GM18502 (cell line): ENCODE data around the gene PDZD4.

Source experiments
- ATAC-seq: cut with Tn5 transposase; IDR thresholded peaks from one replicate; pipeline ENCODE4 v1.9.1; 2021; ENCODE audit warnings: mild to moderate bottlenecking; ENCODE audit not compliant: unreplicated experiment, poor library complexity

PDZD4 gene

DNA sequence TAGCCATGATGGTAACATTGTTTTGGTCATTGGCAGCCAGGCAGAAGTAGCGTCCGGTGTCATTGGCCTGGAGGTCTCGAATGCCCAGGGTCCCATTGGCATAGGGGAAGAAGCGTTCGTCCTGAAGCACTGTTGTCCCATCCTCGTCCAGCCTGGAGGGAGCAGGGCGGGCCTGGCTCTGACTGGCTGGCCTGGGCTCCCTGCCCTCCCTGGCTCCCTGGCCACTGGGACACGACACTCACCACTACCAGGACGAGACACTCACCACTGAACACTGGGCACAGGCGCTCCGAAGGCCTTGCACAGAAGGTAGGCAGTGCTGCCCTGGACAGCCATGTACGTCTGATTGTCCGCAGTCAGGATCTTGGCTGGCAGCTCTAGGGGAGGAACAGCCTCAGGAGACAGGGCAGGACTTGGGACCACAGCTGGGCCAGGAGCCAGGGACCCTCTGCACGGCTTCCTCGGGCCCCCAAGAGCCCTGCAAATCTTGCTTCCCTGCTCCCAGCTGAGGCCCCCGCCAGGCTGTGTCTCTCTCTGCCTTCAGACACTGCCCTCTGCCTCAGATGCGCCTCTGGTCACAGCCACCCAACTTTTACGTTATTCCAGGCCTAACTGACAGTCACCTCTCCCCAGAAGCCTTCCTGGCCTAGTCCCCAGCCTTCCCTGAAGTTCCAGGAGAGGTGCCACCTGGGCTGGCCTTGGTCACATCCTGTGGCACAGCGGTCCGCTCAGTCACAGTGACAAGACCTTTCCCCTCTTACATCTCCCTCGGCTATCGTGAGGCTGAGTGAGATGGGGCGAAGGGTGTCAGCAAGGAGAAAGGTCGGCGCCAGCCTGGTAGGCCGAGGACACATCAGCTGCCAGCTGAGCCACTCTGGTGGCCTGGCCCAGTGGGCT, 38.5 kb upstream of the PDZD4 start:
- no peak for ATAC-seq

DNA sequence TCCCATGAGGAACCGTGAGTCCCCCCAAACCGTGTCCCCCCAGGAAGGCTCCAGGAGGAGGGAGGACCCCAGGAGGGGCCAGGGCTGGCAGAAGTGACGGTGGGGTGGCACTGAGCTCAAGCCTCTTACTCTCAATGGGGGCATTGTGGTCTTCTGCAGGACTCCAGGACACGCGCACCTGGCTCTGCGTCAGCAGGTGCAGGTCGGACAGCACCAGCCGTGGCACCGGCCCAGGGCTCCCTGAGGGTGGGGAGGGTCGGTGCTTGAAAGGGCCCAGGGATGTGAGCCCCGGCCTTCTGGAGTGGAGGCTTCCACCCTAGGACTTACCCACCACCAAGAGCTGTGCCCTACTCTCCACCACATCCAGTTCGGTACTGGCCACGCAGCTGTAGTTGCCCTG, 37.3 kb upstream of the PDZD4 start:
- no peak for ATAC-seq

DNA sequence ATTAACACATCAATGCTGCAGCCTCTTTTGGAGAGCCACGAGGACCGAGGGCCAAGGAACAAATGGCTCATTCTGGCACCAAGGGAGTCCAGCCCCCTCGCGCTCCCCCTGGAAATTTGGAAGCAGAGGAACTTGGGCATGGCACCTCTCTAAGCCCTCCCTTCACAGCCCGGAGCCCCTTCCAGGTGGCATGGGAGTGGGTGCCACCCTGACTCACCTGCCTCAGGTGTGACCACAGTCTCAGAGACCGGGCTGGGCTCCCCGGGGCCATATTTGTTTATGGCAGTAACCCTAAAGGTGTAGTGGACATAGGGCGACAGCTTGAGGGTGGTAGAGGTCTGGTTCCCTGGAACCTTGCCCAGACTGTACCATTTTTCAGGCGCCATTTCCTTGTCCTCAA, 36.8 kb upstream of the PDZD4 start:
- no peak for ATAC-seq

DNA sequence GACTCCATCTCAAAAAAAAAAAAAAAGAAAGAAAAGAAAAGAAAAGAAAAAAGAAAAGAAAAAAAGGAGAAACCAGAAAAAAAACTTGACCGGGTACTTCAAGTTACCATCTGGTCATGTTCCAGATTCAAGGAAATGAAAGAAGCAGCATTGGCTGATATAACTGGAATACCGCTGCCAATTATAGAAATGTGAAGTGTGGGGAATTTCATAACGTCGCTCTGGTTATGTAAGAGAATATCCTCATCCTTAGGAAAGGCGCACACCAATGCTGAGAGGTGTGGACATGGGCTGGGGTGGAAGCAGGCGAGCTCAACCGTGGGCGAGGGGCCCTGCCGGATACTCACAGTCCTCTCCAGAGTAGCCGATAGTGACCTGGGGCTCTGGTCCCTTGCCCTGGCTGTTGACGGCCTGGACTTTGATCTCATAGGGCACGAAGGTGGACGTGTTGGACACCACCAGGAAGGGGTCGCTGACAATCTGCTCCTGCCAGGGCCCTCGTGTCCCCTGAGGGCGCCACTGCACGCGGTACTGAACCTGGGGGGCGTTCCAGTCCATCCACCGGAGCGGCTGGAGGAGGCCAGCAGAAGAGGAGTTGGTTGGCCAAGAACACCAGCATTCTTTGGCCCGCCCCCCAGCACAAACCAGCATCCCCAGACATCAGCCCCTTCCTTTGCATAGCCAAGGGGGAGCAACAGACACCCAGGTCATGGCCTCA, 36.1 kb upstream of the PDZD4 start:
- no peak for ATAC-seq

DNA sequence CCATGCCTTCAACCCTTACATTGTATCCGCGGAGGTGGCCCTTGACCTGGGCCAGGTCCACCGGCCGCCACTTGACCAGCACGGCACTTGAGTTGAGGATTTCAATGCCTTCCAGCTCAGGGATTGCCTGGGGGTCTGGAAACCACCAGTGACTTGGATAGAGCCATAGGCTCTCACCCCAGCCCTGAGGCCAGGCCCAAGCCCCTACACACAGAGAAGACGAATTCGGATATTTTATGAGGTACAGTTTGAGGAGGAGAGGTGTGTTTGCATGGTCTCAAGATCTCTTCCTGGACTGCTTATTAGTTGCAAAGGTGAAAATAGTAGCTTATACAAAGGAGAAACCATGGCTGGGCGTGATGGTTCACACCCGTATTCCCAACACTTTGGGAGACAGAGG, 35.3 kb upstream of the PDZD4 start:
- no peak for ATAC-seq

DNA sequence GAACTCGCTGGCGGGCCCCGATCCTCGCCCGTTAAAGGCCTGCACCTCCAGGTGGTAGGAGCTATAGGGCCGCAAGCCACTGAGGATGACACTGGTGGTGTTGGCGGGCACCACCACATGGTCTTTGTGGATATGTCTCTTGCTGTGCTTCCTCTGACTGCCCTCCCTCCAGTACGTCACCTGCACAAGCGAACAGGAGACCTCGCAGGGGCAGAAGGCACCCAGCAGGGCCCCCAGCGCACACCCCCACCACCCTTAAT, 34.9 kb upstream of the PDZD4 start:
- no peak for ATAC-seq

DNA sequence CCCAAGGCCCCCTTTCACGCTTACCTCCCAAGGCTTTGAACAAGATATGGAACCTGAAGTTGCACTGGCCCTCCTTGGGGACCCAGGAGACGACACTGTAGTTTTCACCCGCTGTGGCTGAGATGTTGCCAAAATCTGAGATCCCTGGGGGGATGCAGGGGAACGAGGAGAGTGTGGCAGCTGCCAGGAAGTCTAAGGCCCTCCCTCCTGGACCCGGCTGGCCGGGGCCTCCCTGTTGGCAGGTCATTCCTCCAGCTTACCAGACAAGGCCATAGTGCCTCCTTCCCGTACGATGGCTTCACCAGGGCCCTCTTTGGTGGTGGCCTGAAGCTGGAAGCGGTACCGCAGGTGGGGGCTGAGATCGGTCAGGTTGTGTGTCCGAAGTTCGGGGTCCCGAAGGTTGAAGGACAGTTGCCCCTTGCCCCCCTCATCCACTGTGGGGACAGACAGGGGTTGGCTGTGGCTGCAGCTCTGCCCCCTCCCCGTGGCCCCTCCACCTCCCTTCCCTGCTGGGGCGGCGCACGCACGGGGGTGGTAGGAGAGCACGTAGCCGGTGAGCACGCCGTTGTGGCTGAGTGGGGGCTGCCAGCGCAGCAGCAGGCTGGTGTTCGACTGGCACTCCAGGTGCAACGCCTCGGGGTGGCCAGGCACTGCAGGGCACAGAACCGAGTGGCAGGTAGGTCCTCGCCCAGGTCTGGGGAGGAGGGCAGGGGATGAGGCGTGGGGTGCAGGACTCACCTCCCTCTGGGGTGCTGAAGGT, 34.4 kb upstream of the PDZD4 start:
- no peak for ATAC-seq

DNA sequence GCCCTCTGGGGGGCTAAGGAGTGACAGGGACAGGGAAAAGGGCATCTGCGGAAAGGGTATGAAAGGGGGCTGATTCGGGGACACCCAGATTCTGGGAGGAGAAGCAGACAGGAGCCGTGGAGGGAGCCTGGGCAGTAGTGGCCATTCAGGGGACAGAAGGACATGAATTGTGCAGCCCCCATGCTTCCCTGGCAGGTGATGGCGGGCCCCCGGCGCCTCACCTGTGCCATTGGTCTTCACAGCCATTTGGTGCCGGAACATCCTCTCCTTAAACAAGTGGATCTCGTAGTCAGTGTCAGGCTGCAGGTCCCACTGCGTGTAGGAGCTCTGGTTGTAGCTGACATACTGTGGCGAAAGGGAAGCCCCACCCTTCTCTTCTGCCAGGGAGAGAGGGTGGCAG, 33.8 kb upstream of the PDZD4 start:
- ATAC-seq = no peak

DNA sequence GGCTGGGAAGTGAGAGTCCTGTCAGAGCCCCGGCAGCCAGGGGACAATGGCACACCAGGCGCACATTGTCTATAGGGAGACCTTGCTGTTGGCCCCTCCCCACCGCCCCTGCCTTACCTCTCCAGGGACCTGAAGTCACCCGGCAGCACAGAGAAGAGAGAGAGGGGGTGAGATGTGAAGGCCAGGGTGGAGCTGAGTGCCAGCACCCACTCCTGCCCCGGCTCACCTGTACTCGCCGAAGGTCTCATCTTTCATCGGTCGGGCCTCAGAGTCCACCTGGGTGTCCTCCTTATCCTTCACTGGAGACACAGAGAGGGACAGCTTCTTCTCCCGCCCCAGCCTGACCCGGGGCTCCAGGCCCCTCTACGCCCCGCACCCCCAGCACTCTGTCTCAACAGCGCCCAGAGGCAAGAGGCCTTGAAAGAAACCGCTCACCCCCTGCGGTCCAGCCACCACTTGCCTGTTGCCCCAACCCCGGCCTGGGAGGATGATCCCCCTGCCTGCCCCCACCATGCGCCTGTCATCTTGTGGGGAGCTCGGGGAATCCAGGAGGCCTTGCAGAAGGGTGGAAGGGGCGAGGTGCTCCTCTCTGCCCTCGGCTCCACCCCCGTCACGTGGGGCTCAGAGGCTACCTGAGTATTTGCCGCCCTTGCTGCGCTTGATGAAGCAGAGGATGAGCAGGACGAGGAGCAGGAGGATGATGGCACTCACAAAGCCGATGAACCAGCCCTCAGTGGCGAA, 33.1 kb upstream of the PDZD4 start:
- no peak for ATAC-seq

DNA sequence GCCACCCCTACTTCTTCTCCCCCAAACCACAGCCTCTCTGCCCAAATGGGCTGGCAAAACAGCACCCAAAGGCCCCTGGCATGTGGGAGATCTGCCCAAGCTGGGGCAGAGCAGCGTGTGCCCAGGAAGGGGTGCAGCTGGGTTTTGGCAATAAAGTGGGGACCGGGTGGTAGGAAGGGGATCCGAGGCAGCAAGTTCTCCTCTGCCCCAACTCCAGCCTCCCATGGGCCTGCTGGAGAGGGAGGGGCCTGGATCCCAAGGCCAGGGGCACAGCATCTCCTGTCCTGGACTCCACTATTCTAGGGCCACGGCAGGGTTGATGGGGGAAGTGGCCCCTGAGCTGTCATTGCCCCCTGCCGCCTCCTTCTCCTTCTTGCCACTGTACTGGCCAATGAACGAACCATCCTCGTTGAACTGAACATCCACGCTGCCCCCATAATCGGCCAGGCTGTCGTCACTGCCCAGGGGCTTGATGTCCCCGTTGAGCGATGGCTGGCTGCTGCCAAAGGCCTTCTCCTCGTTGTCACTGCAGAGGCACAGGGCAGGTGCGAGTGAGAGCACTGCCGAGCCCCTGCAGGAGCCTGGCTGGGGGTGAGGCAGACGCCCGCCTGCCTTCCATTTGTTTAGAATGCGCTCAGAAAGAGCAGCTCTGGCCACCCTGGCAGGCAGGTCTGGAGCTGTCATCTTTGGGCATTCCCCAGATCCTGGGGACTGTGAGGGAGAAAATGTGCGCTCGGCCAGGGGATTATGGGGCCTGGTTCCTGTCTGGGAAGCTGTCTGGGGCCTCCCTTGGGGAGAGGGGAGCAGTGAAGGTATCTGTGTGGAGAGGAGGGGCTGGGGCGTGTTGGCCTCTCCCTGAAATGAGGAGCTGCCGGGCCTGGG, 32.3 kb upstream of the PDZD4 start:
- no peak for ATAC-seq

DNA sequence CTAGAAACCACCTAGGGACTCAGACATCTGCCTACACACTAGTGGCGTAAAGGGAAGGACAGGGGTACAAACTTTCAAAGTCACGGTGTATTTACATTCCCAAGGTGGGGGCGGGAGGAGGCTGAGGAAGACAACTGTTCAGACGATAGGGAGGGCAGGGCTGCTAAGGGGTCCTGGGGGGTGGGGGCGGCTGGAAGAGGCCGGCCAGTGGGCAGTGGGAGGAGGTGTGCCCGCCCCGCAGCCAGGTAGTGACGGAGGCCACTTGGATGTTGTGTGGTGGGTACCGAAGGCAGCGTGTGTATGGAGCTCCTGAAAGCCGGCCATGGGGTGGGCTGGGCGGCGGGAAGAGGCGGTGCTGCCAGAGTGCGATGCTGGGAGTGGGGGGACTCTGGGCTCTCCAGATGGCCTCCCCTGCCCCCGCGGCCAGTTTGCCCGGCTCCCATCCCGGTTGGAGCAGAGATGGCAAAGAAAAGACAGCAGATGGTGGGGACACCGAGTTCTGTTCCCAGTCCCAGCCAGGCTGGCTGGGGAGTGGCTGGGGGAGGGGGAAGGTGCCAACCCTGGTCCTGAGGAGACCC, 31.5 kb upstream of the PDZD4 start:
- ATAC-seq = no peak

DNA sequence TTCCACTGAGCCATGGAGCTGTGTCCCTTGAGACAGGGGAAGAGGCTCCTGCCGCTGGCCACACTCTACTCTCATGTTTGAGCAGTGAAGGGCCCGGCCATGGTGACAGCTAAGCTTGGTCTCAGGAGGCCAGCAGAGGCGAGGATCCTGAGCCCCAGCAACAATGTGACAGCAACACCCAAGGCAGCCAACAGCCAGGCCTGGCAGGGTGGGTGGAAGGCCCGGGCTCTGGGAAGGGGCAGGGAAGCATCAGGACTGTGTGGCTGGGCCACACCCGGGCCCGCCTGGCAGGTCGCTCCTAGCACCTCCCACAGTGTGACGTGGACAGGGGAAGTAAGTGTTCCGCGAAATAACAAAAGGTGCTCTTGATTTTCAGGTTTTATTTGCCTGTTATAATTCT, 30.8 kb upstream of the PDZD4 start:
- ATAC-seq = no peak

DNA sequence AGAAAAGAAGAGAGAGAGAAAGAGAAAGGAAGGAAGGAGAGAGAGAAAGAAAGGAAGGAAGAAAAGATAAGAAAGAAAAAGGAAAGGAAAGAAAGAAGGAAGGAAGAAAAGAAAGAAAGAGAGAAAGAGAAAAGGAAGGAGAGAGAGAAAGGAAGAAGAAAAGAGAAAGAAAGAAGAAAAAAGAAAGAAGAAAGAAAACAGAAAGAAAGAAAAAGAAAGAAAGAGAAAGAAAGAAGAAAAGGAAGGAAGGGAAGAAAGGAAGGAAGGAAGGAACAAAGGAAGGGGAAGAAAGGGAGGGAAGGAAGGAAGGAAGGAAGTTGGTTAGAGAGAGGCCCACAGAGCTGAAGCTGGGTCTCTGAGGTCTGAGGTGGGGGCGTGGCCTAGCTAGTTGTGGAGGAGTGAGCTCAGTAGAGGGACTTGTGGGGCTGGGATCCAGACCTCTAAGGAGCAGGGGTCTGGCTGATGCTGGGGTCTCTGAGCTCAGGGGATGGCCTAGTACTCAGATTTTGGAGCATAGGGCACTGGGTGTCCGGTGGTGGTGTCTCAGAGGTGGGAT, 27.1 kb upstream of the PDZD4 start:
- no peak for ATAC-seq

DNA sequence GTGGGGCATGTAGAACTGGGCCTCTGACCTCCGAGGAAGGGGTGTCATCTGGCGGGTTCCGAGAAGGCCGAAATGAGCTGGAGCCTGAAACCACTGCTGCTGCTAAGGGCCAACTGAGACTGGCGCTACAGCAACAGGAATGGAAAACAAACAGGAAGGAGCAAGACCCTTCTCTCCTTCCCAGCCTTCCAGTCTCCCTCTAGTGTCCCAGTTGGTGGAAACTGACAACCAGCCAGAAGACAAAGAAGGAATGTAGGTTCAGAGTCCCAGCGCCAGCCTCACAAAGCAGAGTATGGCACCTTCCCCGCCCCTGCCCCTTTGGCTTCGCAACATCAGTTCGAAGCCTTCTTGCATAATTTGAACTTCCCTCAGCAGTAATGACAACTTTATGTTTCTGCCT, 24.4 kb upstream of the PDZD4 start:
- no peak for ATAC-seq

DNA sequence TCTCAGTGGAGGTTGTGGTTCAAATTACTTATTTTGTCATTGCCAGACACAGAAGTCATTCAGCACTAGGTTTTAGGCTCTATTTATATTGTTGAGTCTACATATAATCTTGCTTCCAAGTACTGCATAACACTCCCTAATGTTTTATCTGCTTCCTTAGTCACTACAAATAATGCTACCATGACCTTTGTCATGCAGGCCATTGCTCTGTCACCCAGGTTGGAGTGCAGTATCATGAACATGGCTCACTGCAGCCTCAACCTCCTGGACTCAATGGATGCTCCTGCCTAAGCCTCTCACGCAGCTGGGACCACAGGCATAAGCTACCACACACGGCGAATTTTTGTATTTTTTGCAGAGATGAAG, 23.5 kb upstream of the PDZD4 start:
- no peak for ATAC-seq

DNA sequence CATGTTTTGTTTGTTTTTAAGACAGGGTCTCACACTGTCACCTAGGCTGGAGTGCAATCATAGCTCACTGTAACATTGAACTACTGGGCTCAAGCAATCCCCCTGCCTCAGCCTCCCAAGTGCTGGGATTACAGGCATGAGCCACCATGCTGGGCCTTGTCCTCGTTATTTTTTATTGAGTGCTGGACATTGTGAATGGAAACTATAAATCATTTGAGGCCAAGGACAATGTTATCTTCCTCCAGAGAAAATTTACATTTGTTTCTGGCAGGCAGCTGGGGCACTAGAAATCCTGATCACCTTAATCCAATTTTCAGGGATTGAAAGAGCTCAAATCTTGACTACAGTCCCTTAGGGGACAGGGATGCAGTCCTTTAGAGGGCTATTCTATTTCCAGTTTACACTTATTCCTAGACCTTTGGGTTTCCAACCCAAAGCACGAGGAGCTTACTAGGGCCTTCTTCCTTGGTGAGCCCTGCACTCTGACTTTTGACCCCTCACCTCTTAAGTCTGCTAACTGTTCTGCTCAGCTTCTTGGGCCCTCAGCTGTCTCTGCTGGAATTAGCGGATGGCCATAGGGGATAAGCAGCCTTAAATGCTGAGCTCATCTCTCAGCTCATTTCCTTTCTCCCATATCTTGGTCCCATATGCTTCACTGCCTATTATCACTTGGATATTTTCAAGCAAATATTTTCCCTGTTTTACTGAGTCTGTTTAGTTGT, 23.0 kb upstream of the PDZD4 start:
- no peak for ATAC-seq

DNA sequence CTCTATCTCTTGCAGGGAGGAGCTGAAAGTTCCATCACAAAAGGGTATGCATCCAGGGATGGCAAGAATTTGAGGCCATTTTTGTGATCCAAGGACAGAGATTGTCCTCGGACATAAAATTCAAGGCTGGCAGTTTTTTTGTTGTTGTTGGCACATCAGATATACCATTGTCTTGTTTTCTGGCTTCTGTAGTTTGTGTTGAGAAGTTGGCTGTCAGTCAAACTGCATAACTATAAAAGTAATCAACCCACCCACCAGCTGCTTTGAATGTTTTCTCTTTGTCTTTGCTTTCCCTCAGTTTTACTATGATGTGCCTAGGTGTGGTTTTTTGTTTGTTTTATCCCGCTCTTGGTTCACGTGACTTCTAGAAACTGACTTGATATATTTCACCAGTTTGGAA, 21.6 kb upstream of the PDZD4 start:
- ATAC-seq = no peak

DNA sequence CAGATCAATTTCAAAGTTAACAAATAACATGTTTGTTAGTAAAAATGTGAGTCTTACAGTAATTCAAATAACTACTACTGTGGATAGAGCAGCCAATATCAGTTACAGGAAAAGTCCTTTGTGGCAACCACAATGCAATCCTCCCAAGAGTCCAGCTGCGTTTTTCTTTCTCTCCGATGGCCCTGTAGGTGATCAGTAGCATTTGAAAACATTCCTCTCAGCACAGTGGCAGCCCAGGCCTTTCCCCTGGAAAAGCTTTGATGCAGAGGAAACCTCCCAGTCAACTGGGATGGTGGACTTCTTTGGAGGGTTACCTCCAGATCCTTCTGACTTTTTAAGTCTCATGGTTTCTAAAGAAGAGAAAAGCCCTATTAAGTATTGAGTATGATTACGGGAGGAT, 18.0 kb upstream of the PDZD4 start:
- ATAC-seq = no peak

DNA sequence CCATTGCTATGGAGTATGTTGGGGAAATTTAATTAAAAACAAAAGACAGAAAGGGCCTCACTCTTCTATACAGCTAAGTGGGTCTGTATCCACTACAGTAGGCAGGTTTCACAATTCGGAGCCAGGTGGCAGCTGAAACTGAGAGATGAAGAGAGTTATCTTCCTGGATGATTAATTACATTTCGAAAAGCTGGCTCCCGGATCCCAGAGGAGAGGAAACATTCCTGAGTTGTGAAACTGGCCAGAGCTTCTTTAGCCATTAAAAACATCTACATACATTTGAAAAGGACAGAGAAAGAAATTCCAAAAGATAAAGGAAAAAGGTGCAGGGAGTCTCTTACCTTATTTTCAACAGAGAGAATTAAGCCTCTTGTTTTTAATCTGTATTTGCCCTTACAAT, 15.5 kb upstream of the PDZD4 start:
- ATAC-seq = no peak
